ENCODE measurements around the gene MRPL12.
"Not testable (repeated sequence)": the region's sequence is repeated elsewhere in the genome, so short reads cannot be mapped to it uniquely, and the experiment has no call there.

Gene MRPL12

GRCh38 chr17:81737947-81738800 is 35.0 kb downstream of the MRPL12 start:
- no peak overlapping the region for H3K4me3 ChIP-seq (ENCODE audit: low read depth, low read length)

GRCh38 chr17:81738801-81739393 is 35.7 kb downstream of the MRPL12 start:
- no peak overlapping the region for H3K4me3 ChIP-seq (ENCODE audit: low read depth, low read length)

DNA sequence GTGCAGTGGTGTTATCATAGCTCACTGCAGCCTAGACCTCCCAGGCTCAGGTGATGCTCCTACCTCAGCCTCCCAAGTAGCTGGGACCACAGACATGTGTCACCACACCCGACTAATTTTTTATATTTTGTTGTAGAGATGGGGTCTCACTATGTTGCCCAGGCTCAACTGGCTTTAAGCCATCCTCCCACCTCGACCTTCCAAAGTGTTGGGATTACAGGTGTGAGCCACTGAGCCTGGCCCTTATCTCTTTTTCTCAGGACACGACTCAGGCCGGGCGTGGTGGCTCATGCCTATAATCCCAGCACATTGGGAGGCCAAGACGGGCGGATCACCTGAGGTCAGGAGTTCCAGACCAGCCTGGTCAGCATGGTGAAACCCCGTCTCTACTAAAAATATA is 36.4 kb downstream of the MRPL12 start:
- H3K4me3 ChIP-seq (ENCODE audit: low read depth, low read length): not testable (repeated sequence)

GRCh38 chr17:81740395-81740961 is 37.3 kb downstream of the MRPL12 start:
- no peak overlapping the region for H3K4me3 ChIP-seq (ENCODE audit: low read depth, low read length)

DNA sequence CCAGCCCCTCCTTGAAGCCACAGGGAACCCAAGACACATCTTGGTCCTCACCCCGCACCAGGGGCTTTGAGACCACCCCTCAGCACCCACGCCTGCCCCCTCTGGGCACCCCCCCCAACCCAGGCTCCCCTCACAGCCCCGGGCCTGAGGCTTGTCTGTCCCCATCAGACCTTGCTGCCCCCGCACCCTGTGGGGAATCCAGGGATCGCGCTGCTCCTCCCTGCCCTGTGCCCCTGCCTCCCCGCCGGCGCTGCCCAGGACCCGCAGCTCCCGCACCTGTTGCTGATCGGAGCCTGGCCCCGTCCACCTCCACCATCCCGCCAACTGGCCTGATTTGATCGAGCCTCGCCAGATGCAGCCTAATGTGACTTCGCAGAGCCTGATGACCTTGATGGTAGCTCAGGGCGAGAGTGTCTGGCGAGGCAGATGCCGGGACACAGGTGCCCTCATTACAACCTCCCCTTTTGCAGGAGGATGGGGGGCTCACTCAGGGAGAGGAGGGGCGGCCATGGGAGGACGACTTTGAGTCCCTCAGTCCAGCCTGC is 38.0 kb downstream of the MRPL12 start:
- no peak overlapping the region for H3K4me3 ChIP-seq (ENCODE audit: low read depth, low read length)

GRCh38 chr17:81741594-81742452 is 38.7 kb downstream of the MRPL12 start:
- no peak overlapping the region for H3K4me3 ChIP-seq (ENCODE audit: low read depth, low read length)

Measured in iPS-11a (cell line).